ENCODE results near the gene CBARP. TPM values are rescaled to one million over a fixed set of nuclear protein-coding genes. Genes with fewer than 3 reads are reported as not detected.
A peak's percentile ranks its signal among the peaks of the same experiment; 100 is the strongest.

Gene CBARP
- total RNA-seq, 1 experiment from 2014 or later = 28.4 TPM

- no peak for TF ChIP-seq CTCF (conservative IDR thresholded peaks at IDR 0.05)
- H2BK12ac ChIP-seq (ENCODE audit: insufficient read length, low read depth, low read length) = no peak overlapping the region
- Mint-ChIP-seq H3K36me3 (ENCODE audit: insufficient read depth in 1 of 3, low read depth in 3 of 3) (peaks cover 11 to 28% (median 15%) of the 10 kb centered on the region in 3 experiments), H3K9me3 (no peaks in the 10 kb centered on the region; a peak in 1 of 5 replicates), H3K27me3 (ENCODE audit: low read depth) (peaks cover 13% of the 10 kb centered on the region), H3K4me1 (peaks cover 59 to 64% of the 10 kb centered on the region in 2 experiments), H3K27ac (peak overlapping the region in 2 of 3 experiments; percentile 55 to 68; a peak in 3 of 7 replicates), H3K4me3 (peak overlapping the region; percentile 56 to 72)
- H3K14ac ChIP-seq (ENCODE audit: insufficient read depth, low read length) = no peak overlapping the region
- H4K91ac ChIP-seq (ENCODE audit: insufficient read length, low read depth, low read length) = no peak overlapping the region
- peaks cover 28% of the 10 kb centered on the region for H3K23me2 ChIP-seq (ENCODE audit: insufficient read length, low read depth, low read length, poor library complexity, severe bottlenecking)
- H2BK20ac ChIP-seq (ENCODE audit: low read depth, low read length, poor library complexity, severe bottlenecking) = no peak overlapping the region
- H2BK15ac ChIP-seq (ENCODE audit: low read depth, low read length) = no peak overlapping the region
- H3K9ac ChIP-seq (ENCODE audit: extremely low read depth, insufficient read length, low read length) = no peak overlapping the region
- no peak overlapping the region for H2AK5ac ChIP-seq (ENCODE audit: insufficient read length, low read length)
- H3K27ac ChIP-seq (ENCODE audit: insufficient read length, low read depth, low read length) = no peak overlapping the region
- no peaks in the 10 kb centered on the region for H3K27me3 ChIP-seq (ENCODE audit: insufficient read depth, low read length)
- H2BK120ac ChIP-seq (ENCODE audit: low read depth, low read length, poor library complexity, severe bottlenecking) = no peak overlapping the region
- H3T11ph ChIP-seq (ENCODE audit: low read length) = no peak overlapping the region
- H3K4me1 ChIP-seq (ENCODE audit: insufficient read depth, low read length) = peaks cover 4% of the 10 kb centered on the region; the same call in 1 of the 2 replicates
- peaks cover 4% of the 10 kb centered on the region; the same call in 1 of the 2 replicates for H3K79me2 ChIP-seq (ENCODE audit: insufficient read depth, low read length)
- H3K18ac ChIP-seq (ENCODE audit: insufficient read length, low read depth, low read length) = peak overlapping the region; percentile 23
- H3K56ac ChIP-seq (ENCODE audit: insufficient read length, low read depth, low read length) = no peak overlapping the region
- no peak overlapping the region for H3K23ac ChIP-seq (ENCODE audit: insufficient read length, low read depth, low read length)
- H2AFZ ChIP-seq (ENCODE audit: low read length) = no peak overlapping the region
- no peaks in the 10 kb centered on the region for H3K9me3 ChIP-seq (ENCODE audit: control insufficient read depth, low read depth, low read length)
- no peak overlapping the region for H4K8ac ChIP-seq (replicated peaks; ENCODE audit: insufficient read length, low read depth, low read length)
- no peaks in the 10 kb centered on the region for H4K20me1 ChIP-seq (ENCODE audit: control insufficient read depth, insufficient read depth, insufficient read length)
- no peak overlapping the region for H4K5ac ChIP-seq (ENCODE audit: insufficient read length, low read depth, low read length)
- H3K4me2 ChIP-seq (ENCODE audit: insufficient read depth, insufficient read length, low read length) = peak overlapping the region; percentile 45
- H3K4ac ChIP-seq (ENCODE audit: low read depth, low read length) = no peak overlapping the region
- no peak overlapping the region for H2BK5ac ChIP-seq (ENCODE audit: insufficient read length, low read length)
- peak; percentile 87 for DNase-seq
- H3K79me1 ChIP-seq (ENCODE audit: insufficient read depth, low read depth, low read length, poor library complexity, severe bottlenecking) = peaks cover 5% of the 10 kb centered on the region
- no CpG with 5 or more reads among the region's 84 CpGs for WGBS (ENCODE audit: extremely low coverage, insufficient read length, low lambda C conversion rate)
These were observed 28.5 kb upstream of the CBARP start for GRCh38 chr19:1266129-1266915.

Data from H9 (cell line).